GM19395 (cell line): Measurements from ENCODE around the gene MAP1B.
"Not testable (repeated sequence)": the region's sequence is repeated elsewhere in the genome, so short reads cannot be mapped to it uniquely, and the experiment has no call there.

ENCODE experiments used
- ATAC-seq: cut with Tn5 transposase; IDR thresholded peaks from one replicate; pipeline ENCODE4 v1.9.1; 2021; ENCODE audit warnings: mild to moderate bottlenecking, moderate library complexity; ENCODE audit not compliant: unreplicated experiment

MAP1B gene

DNA sequence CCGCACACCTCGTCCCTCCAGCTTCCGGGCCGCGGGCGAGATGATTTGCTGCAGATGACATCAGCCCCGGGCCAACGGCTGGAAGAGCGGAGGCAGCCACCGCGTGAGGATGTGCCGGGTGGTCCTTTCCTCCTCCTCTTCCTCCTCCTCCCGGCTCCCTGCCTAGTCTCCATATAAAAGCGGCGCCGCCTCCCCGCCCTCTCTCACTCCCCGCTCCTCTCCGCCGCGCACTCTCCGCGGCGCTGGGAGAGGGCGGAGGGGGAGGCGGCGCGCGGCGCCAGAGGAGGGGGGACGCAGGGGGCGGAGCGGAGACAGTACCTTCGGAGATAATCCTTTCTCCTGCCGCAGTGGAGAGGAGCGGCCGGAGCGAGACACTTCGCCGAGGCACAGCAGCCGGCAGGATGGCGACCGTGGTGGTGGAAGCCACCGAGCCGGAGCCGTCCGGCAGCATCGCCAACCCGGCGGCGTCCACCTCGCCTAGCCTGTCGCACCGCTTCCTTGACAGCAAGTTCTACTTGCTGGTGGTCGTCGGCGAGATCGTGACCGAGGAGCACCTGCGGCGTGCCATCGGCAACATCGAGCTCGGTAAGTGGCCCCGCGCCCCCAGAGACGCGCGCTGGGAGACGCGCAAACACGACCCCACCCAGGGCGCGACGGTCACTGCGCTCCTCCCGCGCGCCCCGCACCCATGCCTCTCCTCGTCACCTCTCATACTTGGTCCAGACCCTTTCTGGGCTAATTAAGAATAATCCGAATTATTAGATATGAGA, at the start of gene MAP1B:
MAP1B (plus strand) TSS at position 345 of the 770 bp plus-strand sequence; CDS start at position 402, 57 bp downstream.
- peak; percentile 24 for ATAC-seq

DNA sequence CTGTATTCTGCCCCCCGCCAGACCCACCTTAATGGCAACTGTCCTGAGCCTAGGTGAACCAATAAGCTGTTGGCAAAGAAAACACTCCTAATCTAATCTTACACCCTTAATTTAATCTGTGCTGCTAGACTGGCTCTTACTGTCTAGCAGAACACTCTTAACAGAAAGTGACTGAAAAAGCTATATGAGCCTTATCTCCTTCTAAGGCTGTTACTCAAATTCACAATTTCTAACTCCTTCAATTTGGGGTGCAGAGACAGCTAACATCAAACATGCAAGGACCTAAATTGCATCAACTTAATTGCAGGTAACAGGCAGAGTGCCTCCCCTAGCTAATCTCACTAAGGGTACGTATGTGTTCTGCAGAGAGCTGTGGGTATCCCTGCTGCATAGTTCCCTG, 49.5 kb upstream of the MAP1B start:
- no peak for ATAC-seq

DNA sequence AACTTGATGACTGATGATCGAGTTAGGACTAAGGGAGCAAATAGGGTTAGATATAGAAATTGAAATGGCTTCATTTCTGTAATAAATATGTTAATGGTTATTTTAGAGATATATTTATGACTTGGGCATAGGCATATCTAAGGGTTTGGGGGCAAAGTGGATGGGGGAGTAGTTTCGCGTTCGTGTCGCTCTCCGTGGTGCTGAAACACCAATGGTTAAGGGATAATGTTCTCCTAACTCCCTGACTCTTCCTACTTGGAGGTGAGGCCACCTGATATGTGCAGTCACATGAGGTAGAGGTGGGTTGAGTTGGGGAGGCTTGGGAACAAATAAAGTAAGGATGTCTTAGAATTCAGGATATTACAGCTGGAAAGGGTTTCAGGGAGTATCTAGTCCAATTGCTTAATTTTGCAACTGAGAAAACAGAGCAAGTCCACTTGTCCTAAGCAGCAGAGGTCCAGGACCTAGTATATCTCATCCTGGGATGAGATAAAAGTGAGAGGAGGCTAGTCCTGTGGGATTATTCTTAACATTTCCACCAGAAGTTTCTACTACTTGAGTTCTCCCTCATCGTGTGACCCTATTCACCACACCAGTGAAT, 44.0 kb upstream of the MAP1B start:
- ATAC-seq: no peak

DNA sequence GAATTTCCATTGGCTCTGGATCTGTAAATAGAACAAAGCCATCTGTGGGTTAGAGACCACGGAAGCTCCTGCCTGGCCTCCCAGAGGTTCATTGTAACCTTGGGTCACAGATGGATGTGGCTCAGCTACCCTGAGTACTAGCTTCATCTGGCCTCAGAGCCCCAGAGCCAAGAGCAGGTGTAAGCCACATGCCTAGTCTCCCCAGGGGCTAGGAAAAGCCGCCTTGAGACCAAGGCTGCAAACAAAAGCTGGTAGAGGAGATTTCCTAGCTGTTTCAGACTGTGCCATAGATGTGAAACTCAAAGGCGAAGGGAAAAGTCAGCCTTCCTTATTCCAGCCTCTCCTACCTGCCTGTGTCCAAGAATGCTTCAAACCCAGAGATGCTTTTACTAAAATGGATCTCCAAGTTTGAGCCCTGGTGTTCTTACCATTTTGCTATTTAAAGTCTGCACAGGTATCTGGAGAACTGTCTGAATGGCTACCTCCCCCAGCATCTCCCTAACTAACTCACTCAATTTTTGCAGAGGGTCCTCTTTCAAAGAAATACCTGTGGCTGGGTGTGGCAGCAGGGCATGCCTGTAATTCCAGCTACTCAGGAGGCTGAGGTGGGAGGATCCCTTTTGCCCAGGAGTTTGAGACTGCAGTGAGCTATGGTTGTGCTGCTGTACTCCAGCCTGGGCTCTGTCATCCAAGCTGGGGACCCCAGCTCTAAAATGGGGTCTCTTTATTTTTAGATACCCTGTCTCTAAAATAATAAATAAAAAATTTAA, 42.3 kb upstream of the MAP1B start:
- no peak for ATAC-seq

DNA sequence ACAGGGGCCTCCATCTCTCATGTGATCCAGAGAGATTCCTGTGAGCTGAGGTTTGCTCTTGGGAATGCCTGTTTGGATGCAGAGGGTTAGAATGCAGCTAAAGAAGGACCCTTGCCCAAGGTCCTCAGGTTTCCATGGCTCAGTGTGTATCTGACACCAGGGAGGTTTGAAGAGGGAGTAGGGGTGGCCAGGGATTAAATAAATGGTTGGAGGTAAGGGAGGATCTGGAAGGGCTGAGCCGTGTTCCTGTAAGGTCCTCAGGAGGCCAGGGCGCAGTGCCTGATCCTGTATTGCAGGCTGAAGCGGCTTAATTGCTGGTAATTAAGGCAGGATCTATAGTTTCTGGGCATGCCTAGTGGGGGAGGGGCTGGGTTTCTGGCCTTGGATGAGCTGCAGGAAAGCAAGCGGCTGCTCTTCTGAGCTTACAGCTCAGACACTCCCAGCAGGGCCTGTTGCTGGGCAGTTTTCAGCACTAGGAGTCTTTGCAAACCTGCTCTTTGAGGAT, 41.5 kb upstream of the MAP1B start:
- ATAC-seq: no peak

DNA sequence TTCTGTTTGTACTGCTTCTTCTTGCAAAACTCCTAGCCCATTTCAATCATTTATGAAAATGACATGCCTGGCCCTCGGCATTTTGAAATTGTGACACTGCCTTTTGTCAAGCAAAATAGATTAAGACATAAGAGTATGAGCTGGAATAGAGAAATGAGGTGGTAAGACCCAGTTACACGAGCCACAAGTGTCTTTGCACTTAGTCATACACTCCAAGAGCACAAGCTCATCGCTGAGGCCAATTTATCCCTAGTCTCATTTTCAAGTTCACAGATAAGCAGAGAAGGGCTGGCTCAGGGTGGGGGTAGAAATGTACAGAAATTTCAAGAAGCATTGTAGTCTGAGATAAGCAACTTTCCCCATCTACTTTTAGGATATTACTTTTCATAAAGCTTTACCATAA, 40.6 kb upstream of the MAP1B start:
- no peak for ATAC-seq

DNA sequence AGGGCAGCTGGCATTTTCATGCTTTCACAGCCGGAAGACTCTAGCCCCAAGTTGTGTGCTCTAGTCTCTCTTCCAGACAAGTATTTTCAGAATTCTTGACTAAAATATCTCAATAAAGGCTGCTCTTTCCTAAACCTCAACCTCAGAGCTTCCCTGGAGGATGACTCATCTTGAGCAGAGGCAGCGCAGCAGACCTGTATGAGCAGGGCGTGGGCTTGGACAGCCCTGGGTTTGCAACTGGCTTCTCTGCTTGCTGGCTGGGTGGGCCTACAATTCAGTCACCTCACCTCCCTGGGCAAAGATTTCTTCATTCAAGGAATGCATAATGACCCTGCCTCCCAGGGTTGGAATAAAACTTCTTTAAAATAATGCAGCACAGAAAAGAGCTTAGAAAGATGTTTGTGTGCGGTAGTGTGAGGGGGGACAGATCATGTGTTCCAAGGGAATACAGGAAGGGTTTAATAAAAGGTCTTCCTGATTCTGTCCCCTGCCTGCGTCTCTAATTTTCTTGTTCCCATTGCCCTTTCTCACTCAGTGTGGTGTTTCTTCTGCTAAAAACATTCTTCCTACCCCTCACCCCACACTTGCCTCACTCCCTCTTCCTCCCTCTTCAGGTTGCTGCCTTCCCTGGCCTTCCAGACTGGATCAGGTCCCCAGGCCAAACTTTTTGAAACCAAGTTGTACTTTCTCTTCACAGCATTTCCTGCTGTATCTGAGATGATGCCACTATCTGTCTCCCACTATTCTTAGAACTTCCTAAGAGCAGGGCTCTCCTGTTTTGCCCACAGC, 39.4 kb upstream of the MAP1B start:
- ATAC-seq: no peak

DNA sequence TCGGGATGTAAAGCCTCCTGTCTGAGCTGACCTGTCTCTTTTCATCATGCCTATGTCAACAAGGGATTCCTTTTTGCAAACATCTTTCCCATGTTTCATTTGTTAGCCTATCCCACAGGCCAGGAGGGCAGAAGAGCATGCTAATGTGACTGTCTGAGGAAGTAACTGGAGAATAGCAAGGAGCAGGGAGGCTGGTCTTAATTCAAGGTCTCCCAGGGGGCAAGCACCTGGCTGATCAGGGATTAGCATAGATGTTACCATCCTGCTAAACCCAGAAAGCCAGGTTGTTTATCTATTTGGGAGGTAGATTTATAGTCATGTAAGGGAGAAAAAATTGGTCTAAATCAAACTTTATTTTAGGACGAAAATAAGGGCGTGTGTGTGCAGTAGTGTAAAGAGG, 36.7 kb upstream of the MAP1B start:
- no peak for ATAC-seq

DNA sequence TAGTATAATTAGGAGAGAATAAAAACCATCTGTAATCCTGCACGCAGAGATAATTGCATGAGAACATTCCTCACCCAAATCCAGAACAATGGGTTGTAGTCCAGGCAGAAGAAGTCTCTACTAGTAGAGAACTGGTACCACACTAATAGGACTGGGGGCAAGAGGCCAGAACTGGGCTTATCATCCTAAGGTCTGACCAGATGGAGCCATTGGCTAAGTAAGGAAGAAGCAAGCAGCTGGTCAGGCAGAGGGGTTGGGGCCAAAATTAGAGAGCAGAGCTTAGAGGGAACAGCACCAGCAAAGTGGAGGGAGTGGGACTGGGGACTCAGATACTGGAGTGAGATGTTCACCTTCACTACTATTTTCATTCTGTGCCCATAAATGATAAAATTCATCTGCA, 35.4 kb upstream of the MAP1B start:
- no peak for ATAC-seq

DNA sequence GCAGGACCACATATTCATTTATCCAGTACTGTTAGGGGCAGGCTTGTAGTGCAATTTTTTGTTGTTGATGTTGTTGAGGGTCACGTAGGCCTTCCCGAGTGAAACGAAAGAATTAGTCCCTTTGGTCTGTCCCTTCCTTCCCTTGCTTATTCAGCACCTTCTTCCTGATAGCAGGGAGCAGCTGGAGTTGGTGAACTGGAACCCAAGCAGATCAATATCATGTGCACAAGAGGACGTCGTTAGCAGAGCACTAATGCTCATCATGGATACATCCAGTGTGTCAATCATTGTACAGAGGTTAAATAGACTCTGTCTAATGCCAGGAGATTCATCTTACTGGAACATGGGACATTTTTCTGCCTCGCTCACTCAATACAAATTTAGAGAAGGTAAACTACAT, 33.0 kb upstream of the MAP1B start:
- no peak for ATAC-seq

DNA sequence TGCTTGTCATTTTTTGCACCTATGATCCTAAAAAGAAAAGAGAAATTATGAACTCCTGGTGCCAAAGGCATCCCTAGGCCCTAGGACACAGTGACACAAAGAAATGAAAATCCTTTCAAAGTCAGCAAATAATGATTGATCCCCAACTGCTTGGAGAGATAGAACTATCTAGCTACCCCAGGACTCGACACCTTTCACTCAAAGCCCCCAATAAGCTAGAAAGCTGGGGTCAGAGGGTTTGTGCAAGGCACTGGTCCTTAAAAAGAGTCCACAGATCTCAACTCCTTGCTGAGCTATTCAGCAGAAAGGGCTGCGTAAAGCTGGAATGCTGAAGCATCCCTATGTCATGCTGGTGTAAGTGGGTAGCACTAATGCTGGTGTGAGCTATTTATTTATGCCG, 31.8 kb upstream of the MAP1B start:
- ATAC-seq: no peak

DNA sequence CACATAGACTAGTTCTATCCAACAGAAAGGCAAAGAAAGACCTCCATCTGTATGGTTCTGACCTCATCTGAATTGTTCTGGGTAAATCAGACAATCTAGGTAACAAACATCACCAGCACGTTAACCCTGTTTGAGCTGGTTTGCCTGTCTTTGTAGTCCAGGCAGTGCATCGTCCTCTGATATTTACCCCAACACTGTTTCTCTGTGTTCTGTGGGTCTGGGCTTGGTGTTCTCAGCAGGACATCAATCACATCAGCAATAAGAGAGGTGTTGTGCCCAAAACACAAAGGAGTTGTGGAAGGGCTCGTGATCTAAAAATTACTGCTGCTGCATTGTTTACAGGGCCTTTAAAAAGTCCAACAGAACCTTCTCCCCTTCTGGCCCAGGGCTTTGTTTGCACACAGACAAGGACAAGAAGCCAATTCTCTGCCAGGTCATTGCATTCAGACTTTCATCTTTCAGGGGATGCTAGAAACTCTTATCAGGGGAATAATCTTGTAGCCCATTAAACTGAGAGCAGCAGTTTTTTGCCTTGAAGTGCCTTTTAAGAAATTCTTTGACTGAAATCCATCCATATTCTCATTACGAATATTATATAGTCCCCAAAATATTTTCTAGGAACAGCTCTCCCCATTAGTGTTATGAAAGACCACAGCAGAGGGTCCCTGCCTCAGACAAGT, 30.5 kb upstream of the MAP1B start:
- no peak for ATAC-seq

DNA sequence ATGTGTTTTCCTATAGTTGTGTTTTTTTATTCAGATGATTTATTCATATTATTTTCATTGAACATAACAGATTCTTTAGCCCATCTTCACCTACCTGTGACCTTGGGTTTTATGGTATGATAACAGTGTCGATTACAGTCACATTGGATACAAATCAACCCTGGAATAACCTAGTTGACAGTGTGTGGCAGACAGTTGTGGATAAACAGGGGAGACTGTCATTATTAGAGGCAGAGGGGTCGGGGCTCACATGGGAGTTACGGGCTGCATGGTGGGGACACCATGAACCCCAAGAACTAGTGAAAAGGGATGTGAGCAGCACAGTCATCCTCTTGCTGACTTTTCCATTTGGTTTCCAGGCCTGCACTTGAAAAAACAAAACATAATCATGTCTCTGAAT, 29.9 kb upstream of the MAP1B start:
- ATAC-seq: no peak

DNA sequence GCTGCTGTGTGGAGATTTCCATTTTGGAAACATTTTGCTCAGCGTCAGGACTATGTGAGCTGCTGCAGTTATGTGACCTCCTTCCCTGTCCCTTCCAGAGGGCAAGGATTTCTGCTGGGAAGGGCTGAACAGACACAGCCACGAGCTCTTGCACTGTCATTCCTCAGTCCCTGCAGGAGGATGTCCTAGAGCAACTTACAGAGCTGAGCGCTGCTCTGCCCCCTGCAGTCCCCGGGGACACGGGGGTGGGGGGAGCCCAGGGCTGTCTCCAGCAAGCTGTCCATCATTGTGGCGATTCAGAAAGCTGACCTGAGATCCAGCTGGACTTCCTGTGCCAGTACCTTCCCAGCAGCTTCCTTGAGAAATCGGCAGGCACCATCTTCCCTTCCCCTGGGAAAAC, 28.0 kb upstream of the MAP1B start:
- no peak for ATAC-seq

DNA sequence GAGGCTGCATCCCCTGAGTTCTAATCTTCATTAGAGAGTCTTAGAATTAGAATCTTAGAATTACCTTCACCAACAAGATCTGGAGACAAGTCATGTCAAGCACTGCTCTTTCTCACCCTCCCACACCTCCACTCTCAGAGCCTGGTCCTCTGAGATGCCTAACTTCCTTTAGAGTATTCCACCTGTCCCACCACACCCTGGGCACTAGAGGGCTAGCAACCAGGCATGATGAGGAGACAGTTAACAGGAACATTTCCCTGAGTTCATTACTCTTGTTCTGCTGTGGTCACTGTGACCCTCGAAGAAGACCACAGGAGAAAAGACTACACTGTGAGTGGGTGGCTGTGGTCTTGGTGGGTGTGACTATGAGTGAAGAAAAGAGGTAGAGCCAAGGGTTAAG, 25.2 kb upstream of the MAP1B start:
- no peak for ATAC-seq

DNA sequence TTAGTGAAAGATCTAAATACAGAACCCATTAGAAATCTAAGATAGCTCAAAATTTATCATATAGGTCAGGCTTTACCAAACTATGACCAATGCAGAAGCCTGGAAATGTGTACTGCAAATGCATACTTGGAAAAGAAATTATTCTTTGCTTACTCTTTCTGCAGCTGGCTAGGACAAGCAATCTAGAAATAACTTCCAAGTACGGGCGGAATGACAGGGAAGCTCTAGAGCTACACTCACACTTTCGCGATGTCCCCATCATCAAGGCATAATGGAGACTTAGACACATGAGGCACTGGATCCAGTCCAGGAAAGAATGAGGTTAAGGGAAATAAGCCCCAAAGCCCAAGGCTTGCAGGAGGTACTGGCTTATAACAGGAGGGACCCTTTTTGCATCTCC, 22.4 kb upstream of the MAP1B start:
- no peak for ATAC-seq

DNA sequence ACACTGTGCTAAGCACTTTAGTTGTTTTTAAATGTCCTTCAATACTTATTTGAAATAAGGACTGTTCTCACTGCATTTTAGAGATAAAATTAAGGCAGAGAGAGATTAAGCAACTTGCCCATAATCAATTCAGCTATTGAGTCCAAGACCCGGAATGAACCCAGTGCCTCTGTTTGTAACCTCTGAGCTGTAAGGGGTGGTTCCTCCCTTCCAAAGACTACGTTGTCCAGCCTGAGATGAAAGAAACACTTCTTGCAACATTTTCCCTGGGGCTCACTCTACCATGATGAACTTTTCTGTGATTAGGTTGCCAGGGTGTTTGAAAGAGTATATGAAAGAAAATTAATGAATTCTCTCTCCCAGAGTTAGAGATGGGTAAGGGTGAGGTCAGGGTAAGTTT, 22.0 kb upstream of the MAP1B start:
- no peak for ATAC-seq

DNA sequence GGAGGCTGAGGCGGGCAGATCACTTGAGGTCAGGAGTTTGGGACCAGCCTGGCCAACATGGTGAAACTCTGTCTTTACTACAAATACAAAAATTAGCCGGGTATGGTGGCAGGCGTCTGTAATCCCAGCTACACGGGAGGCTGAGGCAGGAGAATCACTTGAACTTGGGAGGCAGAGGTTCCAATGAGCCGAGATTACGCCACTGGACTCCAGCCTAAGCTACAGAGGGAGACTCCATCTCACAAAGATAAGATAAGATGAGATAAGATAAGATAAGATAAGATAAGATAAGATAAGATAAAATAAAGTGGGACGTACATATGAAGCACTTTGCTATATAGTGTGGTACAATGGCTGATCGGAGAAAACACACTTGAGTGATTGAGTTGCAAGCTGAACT, 17.6 kb upstream of the MAP1B start:
- not testable (repeated sequence) for ATAC-seq

DNA sequence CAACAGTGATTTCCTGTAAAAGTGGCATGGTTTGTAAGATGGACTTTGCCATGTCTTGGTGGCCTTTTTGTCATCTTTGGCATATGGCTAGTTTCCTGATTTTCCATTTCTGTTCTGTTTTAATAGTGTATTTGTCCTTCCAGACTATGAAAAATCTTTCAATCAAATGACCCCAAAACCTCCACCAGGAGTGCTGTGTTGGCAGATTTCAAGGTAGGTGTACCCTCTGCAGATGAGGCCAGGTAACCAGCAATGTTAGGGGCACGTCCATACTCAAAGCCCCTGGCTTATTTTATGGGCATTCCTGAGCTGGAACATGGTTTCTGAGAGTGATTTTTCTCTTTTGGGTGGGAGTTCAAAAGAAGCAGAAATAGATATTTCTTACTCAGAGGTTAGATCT, 15.2 kb upstream of the MAP1B start:
- no peak for ATAC-seq

DNA sequence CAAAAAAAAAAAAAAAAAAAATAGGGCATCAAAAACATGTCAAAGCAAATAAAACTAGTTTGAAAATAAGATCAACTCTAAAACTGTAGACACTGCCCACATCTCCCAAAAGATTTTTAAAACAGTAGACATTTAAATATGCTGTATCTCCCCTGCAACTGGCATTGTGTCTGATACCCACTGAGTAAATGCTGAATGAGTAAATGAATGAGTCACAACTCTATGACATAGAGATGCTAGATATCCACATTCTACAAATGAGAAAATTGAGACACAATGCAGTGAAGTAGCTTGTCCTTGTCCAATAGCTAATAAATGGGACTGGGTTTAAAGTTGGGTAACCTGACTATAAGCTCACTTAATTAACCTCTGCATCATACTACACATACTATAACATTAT, 14.1 kb upstream of the MAP1B start:
- ATAC-seq: no peak

DNA sequence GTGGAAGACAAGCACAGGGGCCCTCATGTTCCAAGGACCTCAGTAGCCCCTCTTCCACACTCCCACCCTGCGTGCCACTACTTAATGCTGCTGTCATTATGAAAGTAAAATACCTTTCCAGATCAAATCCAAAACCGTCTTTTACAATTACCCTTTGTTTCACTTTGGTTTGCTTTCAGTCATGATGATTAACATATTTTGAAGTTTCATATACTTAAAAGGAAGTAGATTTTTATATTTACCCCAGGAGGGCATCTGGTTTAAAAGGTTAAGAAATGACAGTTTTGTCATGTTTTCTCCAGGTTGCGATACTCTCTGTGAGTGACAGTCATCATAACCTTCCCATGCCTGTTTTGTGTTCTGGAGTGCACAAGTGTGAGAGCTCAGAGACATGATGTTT, 13.5 kb upstream of the MAP1B start:
- ATAC-seq: no peak
